ENCODE data around the gene TROAP. TPM values are rescaled to one million over a fixed set of nuclear protein-coding genes. Genes with fewer than 3 reads are reported as not detected.

The TROAP gene
- total and polyA plus RNA-seq, 2 experiments from 2014 or later = 46.4 to 47.5 TPM

DNA sequence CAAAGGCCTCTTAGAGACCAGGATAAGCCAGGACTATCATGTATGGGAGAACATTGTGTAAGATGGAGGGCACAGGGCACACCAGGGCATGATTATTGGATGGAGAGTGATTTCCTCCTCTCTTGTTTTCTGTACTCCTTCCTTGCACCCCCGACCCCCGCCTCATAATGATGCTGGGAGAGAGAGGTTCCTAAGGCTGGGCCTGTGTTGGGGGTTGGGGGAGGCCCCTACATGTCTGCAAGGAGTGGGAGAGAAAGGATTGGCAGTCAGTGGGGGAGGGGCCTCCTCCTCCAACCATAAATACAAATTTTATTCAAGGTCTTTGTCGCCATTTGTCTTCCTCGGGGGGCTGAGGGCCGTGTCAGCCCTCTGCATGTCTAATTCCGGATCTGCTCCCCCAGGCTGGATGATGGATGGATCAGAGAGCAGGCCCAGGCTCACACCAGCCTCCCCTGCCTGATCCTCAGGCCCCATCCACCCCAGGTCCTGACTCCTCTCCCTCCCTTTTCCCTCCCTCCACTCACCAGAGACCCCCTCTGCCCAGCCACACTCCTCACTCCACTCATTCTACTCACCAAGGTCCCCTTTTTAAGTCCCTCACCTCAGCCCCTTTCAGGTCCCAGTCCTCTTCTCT, 15.9 kb downstream of the TROAP start (continued):
- TF ChIP-seq, protein P1, sequence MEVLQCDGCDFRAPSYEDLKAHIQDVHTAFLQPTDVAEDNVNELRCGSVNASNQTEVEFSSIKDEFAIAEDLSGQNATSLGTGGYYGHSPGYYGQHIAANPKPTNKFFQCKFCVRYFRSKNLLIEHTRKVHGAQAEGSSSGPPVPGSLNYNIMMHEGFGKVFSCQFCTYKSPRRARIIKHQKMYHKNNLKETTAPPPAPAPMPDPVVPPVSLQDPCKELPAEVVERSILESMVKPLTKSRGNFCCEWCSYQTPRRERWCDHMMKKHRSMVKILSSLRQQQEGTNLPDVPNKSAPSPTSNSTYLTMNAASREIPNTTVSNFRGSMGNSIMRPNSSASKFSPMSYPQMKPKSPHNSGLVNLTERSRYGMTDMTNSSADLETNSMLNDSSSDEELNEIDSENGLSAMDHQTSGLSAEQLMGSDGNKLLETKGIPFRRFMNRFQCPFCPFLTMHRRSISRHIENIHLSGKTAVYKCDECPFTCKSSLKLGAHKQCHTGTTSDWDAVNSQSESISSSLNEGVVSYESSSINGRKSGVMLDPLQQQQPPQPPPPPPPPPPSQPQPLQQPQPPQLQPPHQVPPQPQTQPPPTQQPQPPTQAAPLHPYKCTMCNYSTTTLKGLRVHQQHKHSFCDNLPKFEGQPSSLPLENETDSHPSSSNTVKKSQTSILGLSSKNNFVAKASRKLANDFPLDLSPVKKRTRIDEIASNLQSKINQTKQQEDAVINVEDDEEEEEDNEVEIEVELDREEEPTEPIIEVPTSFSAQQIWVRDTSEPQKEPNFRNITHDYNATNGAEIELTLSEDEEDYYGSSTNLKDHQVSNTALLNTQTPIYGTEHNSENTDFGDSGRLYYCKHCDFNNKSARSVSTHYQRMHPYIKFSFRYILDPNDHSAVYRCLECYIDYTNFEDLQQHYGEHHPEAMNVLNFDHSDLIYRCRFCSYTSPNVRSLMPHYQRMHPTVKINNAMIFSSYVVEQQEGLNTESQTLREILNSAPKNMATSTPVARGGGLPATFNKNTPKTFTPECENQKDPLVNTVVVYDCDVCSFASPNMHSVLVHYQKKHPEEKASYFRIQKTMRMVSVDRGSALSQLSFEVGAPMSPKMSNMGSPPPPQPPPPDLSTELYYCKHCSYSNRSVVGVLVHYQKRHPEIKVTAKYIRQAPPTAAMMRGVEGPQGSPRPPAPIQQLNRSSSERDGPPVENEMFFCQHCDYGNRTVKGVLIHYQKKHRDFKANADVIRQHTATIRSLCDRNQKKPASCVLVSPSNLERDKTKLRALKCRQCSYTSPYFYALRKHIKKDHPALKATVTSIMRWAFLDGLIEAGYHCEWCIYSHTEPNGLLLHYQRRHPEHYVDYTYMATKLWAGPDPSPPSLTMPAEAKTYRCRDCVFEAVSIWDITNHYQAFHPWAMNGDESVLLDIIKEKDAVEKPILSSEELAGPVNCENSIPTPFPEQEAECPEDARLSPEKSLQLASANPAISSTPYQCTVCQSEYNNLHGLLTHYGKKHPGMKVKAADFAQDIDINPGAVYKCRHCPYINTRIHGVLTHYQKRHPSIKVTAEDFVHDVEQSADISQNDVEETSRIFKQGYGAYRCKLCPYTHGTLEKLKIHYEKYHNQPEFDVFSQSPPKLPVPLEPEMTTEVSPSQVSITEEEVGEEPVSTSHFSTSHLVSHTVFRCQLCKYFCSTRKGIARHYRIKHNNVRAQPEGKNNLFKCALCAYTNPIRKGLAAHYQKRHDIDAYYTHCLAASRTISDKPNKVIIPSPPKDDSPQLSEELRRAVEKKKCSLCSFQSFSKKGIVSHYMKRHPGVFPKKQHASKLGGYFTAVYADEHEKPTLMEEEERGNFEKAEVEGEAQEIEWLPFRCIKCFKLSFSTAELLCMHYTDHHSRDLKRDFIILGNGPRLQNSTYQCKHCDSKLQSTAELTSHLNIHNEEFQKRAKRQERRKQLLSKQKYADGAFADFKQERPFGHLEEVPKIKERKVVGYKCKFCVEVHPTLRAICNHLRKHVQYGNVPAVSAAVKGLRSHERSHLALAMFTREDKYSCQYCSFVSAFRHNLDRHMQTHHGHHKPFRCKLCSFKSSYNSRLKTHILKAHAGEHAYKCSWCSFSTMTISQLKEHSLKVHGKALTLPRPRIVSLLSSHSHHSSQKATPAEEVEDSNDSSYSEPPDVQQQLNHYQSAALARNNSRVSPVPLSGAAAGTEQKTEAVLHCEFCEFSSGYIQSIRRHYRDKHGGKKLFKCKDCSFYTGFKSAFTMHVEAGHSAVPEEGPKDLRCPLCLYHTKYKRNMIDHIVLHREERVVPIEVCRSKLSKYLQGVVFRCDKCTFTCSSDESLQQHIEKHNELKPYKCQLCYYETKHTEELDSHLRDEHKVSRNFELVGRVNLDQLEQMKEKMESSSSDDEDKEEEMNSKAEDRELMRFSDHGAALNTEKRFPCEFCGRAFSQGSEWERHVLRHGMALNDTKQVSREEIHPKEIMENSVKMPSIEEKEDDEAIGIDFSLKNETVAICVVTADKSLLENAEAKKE (CRISPR knock-in tag; IDR thresholded peaks at IDR 0.05) = no peak
- TF ChIP-seq NANOG (IDR thresholded peaks at IDR 0.05; ENCODE audit: borderline replicate concordance) (no peak), EZH2phosphoT487 (IDR thresholded peaks at IDR 0.05; ENCODE audit: unreplicated experiment) (no peak), ZNF331 (CRISPR knock-in tag; IDR thresholded peaks at IDR 0.05; ENCODE audit: low read depth) (no peak), POLR2AphosphoS5 (IDR thresholded peaks at IDR 0.05; ENCODE audit: low read depth) (no peak), ZNF114 (CRISPR knock-in tag; IDR thresholded peaks at IDR 0.05) (no peak)
- TF ChIP-seq, protein P2, sequence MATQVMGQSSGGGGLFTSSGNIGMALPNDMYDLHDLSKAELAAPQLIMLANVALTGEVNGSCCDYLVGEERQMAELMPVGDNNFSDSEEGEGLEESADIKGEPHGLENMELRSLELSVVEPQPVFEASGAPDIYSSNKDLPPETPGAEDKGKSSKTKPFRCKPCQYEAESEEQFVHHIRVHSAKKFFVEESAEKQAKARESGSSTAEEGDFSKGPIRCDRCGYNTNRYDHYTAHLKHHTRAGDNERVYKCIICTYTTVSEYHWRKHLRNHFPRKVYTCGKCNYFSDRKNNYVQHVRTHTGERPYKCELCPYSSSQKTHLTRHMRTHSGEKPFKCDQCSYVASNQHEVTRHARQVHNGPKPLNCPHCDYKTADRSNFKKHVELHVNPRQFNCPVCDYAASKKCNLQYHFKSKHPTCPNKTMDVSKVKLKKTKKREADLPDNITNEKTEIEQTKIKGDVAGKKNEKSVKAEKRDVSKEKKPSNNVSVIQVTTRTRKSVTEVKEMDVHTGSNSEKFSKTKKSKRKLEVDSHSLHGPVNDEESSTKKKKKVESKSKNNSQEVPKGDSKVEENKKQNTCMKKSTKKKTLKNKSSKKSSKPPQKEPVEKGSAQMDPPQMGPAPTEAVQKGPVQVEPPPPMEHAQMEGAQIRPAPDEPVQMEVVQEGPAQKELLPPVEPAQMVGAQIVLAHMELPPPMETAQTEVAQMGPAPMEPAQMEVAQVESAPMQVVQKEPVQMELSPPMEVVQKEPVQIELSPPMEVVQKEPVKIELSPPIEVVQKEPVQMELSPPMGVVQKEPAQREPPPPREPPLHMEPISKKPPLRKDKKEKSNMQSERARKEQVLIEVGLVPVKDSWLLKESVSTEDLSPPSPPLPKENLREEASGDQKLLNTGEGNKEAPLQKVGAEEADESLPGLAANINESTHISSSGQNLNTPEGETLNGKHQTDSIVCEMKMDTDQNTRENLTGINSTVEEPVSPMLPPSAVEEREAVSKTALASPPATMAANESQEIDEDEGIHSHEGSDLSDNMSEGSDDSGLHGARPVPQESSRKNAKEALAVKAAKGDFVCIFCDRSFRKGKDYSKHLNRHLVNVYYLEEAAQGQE (IDR thresholded peaks at IDR 0.05; ENCODE audit: unreplicated experiment) = no peak
